ENCODE results near the gene ZNF254.
"Not testable (repeated sequence)": the region's sequence is repeated elsewhere in the genome, so short reads cannot be mapped to it uniquely, and the experiment has no call there.

The ZNF254 gene

GRCh38 chr19:24086974-24087595, at the start of gene ZNF254:
ZNF254 (plus strand) TSS chr19:24087187; CDS start chr19:24087308, 121 bp downstream.
- no peak for DNase-seq

DNA sequence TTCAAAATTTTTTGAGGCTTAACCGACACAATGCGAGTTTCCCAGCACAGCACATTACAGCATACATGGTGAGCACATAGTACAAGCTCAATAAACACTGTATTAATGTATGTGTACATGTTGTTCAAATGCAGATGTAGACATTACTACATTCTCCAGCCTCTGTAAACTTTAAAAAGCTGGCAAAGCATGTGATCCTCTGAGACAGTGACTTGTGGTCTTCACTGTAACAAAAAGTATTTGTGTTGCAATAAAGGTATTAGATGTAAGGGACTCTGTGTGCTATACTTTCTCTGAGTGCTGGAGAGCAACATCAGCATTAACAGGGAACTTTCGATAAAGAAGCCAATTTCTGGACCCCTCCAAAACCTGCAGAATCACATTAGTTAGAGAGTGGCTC, 46.4 kb upstream of the ZNF254 start:
- DNase-seq = no peak

DNA sequence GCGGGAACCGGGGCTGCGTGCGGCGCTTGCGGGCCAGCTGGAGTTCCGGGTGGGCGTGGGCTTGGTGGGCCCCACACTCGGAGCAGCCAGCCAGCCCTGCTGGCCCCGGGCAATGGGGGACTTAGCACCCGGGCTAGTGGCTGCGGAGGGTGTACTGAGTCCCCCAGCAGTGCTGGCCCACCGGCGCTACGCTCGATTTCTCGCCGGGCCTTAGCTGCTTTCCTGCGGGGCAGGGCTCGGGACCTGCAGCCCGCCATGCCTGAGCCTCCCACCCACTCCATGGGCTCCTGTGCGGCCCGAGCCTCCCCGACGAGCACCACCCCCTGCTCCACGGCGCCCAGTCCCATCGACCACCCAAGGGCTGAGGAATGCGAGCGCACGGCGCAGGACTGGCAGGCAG, 45.7 kb upstream of the ZNF254 start:
- DNase-seq = not testable (repeated sequence)

DNA sequence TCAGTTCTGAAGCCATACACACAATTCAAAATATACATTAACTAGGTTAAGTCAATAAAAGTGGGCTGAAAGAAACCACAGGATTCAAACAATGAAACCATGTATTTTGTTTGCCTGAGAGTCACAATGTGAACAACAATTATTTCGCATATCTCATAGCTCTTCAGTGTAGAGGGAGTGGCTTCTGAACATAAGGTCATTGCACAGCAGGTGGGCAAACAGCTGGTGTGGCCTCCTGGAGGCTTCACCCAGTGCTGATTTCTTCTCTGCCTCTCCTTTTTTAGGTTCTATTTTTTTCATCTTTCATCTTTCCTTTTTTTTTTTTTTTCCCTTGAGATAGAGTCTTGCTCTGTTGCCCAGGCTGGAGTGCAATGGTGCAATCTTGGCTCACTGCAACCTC, 40.4 kb upstream of the ZNF254 start:
- peak; percentile 82 for DNase-seq

GRCh38 chr19:24048261-24048660, 38.7 kb upstream of the ZNF254 start:
- no peak for DNase-seq

DNA sequence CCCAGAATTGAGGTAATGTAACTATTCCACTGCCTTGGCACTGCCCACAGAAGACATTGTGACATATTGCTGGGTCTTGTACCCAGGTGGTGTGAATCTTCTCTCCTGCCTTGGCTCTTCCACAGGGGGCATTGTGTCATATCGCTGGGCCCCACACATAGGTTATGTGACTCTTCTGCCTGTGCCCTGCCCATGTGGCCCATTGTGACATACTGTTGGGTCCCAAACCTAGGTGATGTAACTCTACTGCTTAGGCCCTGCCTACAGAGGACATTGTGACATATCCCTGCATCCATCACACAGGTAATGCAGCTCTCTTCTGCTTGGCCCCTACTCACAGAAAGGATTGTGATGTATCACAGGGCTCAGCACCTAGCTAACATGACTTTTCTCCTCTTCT, 37.5 kb upstream of the ZNF254 start:
- no peak for DNase-seq

- DNase-seq = no peak
Measured at GRCh38 chr19:24051516-24051915, 35.5 kb upstream of the ZNF254 start.

DNA sequence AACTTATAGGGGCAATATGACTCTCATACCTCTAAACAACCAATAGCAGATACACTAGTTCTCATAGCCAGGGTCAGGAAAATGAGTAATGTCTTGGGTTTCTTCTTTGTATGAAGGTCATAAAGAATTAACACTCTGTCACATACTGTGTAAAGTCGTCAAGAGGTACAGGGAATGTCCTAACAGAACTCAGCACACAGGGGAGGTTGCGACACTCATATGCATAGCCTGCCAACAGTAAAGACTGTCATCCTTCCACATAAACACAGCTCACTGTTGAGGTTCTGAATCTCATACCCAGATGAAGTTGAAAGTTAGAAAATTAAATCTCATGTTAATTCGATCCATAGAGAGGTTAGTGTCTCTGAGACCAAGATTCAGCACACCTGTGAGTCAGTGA, 34.2 kb upstream of the ZNF254 start:
- no peak for DNase-seq

DNA sequence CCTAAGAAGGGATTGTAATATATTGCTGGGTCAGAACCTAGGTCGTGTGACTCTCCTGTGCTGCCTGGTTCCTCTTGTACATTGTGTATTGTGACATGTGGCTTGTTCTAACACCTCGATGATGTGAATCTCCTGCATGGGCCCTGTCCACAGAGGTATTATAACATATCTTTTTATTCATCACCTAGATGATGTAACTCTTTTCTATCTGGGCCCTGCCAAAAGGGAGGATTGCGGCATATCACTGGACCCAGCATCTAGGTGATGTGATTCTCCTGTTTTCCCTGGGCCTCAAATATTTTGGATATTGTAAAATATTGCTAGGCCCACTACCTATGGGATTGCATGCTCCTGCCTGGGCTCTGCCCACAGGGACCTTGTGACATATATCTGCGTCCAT, 33.4 kb upstream of the ZNF254 start:
- DNase-seq = no peak

DNA sequence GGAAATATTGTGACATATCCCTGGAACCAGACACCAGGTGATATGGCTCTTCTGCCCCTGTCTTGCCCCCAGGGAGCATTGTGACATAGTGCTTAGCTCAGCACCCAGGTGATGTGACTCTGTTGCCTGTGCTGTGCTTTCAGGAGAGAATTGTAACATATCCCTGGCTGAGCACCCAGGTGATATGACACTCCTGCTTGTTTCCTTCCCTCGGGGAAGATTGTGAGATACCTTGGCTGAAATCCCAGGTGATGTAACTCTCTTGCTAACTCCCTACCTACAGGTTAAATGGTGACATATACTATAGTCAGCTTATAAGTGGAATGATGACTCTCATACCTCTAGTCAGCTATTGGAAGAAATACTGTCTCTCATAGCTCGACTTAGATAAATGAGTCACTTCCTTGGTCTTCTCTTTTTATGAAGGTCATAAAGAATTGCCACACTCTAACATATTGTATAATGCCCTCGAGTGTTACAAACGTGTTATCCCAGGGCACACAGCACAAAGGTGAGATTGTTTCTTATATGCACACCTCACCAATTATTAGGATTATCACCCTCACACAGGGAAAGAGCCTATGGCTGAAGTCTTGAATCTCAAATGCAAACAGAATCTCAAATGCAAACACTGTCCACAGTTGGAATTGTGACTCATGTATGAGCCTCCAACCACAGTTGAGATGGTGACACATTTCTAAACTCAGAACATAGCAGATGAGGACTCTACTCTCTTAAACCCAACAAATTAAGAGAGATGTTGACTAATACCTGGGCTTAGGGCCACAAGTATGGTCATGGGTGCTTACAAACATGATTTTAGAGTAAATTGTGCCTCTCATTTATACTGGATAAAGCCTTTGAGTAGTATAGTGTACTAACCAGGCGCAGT, 32.7 kb upstream of the ZNF254 start:
- peak; percentile 64 for DNase-seq

DNA sequence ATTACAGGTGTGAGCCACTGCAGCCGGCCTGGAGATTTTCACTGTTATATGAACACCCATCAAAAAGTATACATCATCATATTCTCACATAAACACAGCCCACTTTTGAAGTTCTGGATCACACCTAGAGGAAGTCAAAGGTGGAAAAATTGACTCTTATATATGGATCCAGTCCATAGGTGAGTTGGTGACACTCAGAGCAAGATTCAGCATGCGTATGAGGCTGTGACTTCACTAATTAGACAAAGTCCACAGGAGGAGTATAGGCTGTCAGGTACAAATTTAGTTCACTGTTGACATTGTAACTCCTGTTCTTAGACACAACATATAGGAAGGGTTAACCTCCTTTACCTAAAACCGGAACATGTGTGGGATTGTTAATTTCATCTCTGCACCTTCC, 31.4 kb upstream of the ZNF254 start:
- no peak for DNase-seq

GRCh38 chr19:24057144-24057543, 29.8 kb upstream of the ZNF254 start:
- no peak for DNase-seq

- peak; percentile 9 for DNase-seq
Measured at GRCh38 chr19:24059563-24060295, 27.3 kb upstream of the ZNF254 start.

GRCh38 chr19:24060687-24061356, 26.2 kb upstream of the ZNF254 start:
- DNase-seq = no peak

DNA sequence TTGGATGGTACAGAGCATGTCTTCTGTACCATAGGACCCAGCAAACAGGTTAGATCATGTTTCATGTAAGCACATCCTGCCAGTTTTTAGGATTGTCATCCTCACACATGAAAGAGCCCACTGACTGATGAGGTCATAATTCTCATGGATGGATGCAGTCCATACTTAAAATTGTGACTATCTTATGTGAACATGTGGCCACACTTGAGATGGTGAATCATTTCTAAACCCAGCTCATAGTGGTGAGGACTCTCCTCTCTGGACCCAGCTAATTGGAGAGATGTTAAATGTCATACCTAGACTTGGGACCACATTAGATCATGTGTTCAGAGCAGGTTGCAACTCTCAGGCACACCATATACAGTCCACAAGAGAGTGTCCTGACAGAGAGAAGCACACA, 24.8 kb upstream of the ZNF254 start:
- peak; percentile 56 for DNase-seq

DNA sequence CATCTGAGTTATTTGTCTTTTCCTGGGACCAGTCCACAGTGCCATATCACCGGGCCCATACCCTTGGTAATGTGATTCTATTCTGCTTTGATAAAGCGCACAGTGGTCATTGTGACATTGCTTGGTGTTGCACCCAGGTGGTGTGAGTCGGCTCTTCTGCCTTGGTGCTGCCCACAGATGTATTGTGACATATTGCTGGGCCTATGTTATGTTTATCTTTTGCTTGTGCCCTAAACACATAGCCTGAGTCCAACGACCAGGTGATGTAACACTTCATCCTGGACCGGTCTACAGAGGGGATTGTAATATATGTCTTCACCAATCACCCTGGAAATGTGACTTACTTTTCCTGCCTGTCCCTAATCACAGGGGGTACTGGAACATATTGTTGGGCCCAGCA, 23.7 kb upstream of the ZNF254 start:
- DNase-seq = no peak

DNA sequence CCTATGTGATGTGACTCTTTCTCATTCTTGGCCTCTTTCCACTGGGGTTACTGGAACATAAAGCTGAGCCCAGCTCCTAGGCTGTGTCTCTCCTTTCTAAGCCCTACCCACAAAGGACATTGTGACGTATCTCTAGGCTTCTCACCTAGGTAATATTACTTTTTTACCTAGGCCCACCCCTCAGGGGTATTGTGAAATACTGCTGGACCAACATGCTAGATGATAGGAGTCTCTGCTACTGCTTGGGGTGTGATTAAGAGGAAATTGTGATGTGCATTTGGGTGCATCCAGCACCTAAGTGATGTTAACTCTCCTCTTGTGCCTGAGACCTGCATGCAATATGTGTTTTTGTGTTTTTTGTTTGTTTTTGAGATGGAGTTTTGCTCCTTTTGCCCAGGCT, 22.8 kb upstream of the ZNF254 start:
- no peak for DNase-seq

DNA sequence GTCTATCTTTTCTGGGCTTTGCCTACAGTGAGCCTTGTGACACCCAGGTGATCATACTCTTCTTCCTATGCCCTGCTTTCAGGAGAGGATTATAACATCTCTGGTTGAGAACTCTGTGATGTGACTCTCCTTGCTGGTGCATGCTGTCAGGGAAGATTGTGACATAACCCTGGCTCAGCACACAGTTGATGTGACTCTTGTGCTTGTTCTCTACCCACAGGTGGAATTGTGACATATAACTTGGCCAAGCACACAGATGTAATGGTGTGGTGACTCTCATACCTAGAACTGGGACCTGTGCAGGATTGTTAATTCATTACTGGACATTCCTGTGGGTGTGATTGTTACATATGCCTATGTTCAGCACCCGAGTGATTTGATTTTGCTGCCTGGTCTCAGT, 21.7 kb upstream of the ZNF254 start:
- DNase-seq = no peak

GRCh38 chr19:24065865-24066604, 21.0 kb upstream of the ZNF254 start:
- DNase-seq = no peak

DNA sequence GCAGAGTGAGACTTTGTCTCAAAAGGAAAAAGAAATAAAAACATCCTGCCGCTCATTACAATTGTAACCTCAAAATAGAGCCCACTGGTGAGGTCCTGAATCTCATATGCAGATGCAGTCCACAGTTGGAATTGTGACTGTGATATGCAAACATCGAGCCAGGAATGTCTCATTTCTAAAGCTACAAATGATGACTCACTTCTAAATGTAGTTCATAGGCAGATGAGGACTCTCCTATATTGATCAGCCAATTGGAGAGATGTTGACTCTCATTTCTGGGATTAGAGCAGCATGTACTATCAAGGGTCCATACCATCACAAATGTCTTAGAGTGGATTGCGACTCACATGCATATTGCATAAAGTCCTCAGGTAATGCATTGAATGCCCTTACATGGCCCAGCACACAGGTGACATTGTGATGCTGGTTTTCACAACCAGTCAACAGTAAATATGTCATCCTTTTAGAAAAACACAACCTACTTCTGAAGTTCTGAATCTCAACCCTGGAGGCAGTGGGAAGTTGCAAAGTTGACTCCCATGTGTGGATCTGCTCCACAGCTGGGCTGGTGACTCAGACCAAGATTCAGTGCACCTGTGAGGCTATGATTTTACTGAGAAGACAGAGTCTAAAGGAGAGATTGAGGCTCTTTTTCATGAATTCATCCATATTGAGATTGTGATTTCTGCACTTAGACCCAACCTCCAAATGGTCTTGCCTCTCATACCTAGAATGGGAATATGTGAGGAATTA, 16.9 kb upstream of the ZNF254 start:
- DNase-seq = peak; percentile 16

- no peak for DNase-seq
Measured at GRCh38 chr19:24071078-24071477, 15.9 kb upstream of the ZNF254 start.

DNA sequence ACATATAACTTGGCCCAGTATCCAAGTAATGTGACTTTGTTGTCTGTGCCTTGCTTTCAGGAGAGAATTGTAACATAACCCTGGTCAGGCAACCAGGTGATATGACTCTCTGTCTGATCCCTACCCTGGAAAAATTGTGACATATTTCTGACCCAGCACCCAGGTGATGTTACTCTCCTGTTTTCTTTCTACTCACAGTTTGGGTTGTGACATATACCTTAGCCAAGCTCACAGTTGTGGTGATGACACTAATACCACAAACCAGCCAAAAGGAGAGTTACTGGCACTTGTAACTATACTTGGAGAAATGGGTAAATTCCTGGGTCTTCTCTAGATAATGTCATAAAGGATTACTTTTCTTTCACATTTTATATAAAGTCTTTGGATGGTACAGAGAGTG, 14.3 kb upstream of the ZNF254 start:
- no peak for DNase-seq

Data from DMS53 (cell line).